Non-pigmented ciliary epithelial cell (primary cell): Measurements from ENCODE around the gene MYDGF.
"Not testable (repeated sequence)": the region's sequence is repeated elsewhere in the genome, so short reads cannot be mapped to it uniquely, and the experiment has no call there.

Source experiments
- DNase-seq: peaks from one replicate; pipeline ENCODE4 v3.0.0-alpha.2; 2010; ENCODE audit warnings: low read depth

The MYDGF gene

GRCh38 chr19:4669723-4670480 lies at the start of gene MYDGF:
Gene MYDGF (minus strand): TSS chr19:4670342. CDS start chr19:4670334, 8 bp downstream.
- peak; percentile 19 for DNase-seq

- DNase-seq, result no peak
Measured at GRCh38 chr19:4719499-4719866, 49.3 kb upstream of the MYDGF start.

GRCh38 chr19:4717966-4718701 lies 48.0 kb upstream of the MYDGF start:
- no peak for DNase-seq

- DNase-seq, result peak; percentile 91
Measured at GRCh38 chr19:4717191-4717965, 47.2 kb upstream of the MYDGF start.

- DNase-seq, result no peak
Measured at GRCh38 chr19:4715529-4716221, 45.5 kb upstream of the MYDGF start.

- not testable (repeated sequence) for DNase-seq
Measured at GRCh38 chr19:4715178-4715528, 45.0 kb upstream of the MYDGF start.

- DNase-seq, result no peak
Measured at GRCh38 chr19:4714016-4714415, 43.9 kb upstream of the MYDGF start.

- peak; percentile 94 for DNase-seq
Measured at GRCh38 chr19:4713384-4713951, 43.3 kb upstream of the MYDGF start.

GRCh38 chr19:4712771-4713170 lies 42.6 kb upstream of the MYDGF start:
- no peak for DNase-seq

GRCh38 chr19:4711211-4711610 lies 41.1 kb upstream of the MYDGF start:
- DNase-seq, result no peak

GRCh38 chr19:4710281-4710600 lies 40.1 kb upstream of the MYDGF start:
- DNase-seq, result no peak

- DNase-seq, result no peak
Measured at GRCh38 chr19:4709440-4710280, 39.5 kb upstream of the MYDGF start.

- peak; percentile 49 for DNase-seq
Measured at GRCh38 chr19:4707956-4708650, 38.0 kb upstream of the MYDGF start.

- DNase-seq, result no peak
Measured at GRCh38 chr19:4707322-4707721, 37.2 kb upstream of the MYDGF start.

GRCh38 chr19:4705413-4706131 lies 35.4 kb upstream of the MYDGF start:
- DNase-seq, result no peak

- no peak for DNase-seq
Measured at GRCh38 chr19:4704317-4704673, 34.2 kb upstream of the MYDGF start.

GRCh38 chr19:4703671-4704316 lies 33.7 kb upstream of the MYDGF start:
- DNase-seq, result no peak

GRCh38 chr19:4702764-4703163 lies 32.6 kb upstream of the MYDGF start:
- DNase-seq, result no peak

- no peak for DNase-seq
Measured at GRCh38 chr19:4701557-4701956, 31.4 kb upstream of the MYDGF start.

- DNase-seq, result no peak
Measured at GRCh38 chr19:4700693-4700970, 30.5 kb upstream of the MYDGF start.
